HTR-8/SVneo (cell line): Measurements from ENCODE around the gene TTLL12.

Source experiments
- DNase-seq: peaks from one replicate; pipeline ENCODE4 v3.0.0; 2011; ENCODE audit warnings: low spot score, mixed read lengths; ENCODE audit not compliant: insufficient read length
- FAIRE-seq: peaks from 2 replicates; lab custom pipeline; 2011; peaks lifted over from hg19 to GRCh38; lab: Jason Lieb, UNC

The TTLL12 gene

GRCh38 chr22:43217285-43218030, 30.5 kb upstream of the TTLL12 start:
- FAIRE-seq (no peak), DNase-seq (no peak)

DNA sequence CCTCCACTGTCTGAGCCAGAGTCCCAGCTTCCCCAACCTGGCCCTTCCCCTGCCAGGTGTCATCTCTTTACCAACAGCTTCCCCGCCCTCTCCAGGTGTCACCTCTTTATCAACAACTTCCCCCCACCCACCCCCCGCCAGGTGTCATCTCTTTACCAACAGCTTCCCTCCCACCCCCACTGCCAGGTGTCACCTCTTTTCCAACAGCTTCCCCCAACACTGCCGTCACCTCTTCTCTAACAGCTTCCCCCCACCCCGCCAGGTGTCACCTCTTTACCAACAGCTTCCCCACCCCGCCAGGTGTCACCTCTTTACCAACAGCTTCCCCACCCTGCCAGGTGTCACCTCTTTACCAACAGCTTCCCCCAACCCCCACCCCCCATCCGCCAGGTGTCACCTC, 29.8 kb upstream of the TTLL12 start:
- FAIRE-seq = no peak
- no peak for DNase-seq

DNA sequence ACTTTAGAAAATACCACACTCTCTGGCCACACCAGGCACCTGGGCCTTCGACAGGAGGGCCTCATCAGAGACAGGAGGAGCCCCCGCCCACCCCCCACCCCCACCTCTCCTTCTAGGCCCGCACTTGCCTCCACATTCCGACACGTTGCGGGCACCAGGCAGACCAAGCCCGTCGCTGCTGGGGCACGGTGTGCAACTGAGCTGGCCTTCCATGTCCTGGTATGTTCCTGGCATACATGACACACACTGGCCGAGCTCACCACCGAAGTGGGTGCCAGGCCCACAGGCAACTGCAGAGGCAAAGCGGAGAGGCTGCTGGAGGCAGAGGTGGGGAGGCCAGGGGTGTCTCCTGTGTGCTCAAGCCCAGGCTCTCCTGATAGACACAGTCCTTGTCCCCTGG, 27.0 kb upstream of the TTLL12 start:
- DNase-seq = no peak
- FAIRE-seq = no peak

DNA sequence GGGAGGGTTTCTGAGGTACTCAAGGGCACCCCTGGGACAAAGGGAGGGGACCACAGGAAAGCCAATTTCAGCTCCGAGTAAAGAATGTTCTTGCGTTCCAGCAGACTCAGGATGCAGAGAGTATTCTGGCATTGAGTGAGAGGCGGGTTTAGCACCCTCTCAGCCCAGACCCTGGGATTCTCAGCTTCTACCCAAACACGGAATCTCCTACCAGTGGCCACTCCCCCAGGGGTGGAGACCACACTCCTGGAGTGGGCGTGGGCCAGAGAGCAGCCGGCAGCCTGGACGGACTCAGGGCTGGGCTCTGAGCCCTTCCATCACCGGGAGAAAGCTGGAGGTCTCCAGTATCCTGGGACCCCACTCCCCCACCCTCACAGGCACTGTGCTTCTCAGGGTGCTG, 26.1 kb upstream of the TTLL12 start:
- FAIRE-seq = no peak
- no peak for DNase-seq

- no peak for FAIRE-seq
- no peak for DNase-seq
Observed at GRCh38 chr22:43212434-43212952, 25.6 kb upstream of the TTLL12 start.

- DNase-seq = no peak
- no peak for FAIRE-seq
Observed at GRCh38 chr22:43211941-43212433, 25.1 kb upstream of the TTLL12 start.

GRCh38 chr22:43210631-43211515, 23.9 kb upstream of the TTLL12 start:
- no peak for DNase-seq
- FAIRE-seq = no peak

- DNase-seq = no peak
- FAIRE-seq = no peak
Observed at GRCh38 chr22:43209971-43210370, 23.0 kb upstream of the TTLL12 start.

GRCh38 chr22:43209523-43209890, 22.6 kb upstream of the TTLL12 start:
- FAIRE-seq (no peak), DNase-seq (no peak)

- DNase-seq (no peak), FAIRE-seq (no peak)
Observed at GRCh38 chr22:43208703-43209522, 22.0 kb upstream of the TTLL12 start.

DNA sequence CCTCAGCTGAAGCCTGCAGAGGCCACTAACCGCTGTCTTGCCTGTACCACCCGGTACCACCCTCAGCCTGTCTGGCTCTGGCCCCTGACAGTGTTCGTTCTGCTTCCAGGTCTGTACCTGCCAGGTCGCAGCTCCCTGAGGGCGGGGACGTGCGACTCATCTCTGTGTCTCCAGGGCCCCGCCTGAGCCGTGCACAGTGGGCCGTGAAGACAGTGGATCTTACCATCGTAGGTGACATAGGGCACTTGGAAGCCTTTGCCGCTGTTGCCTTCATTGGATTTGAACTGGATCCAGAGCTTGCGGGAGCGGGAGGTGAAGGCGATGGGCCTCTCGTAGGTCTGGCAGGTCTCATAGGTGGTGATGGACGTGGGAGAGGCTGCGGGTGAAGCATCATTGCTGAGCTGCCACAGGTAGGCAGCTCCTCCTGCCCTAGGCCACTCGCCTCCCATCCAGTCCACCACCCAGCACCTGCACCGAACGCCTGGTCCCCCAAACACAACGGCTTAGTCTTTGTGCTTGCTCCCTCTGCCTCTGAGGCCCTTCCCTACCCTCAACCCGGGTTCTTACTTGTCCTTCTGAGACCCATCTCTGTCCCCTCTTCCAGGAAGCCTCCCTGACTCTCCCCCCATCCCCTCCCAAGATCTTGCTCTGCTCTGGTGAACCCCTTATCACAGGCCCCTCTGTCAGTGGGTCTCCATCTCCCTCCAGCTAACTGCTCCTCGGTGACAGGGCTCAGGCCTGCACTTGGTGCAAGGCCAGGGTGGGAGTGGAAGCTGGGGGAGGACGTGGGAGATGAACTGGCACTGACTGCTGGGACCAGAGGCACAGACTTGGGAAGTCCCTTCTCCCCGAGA, 21.1 kb upstream of the TTLL12 start:
- FAIRE-seq (no peak), DNase-seq (no peak)

DNA sequence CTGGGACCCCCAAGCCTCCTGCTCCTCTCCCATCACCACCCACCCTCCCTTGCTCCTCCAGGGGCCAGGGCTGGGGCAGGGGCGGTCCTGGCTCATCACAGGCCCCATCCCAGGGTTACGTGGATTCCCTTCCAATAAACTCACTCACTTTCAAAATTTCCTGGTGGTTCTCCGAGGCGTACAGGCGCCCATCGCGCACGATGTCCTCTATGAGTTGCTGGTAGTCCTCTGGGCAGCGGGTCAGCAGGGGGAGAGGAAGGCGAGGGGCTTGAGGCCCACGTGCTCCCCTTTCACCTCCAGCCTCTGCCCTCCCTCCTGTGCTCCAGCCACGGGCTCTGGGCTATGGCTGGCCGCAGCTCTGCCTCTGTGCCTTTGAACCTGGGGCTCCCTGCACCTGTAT, 20.5 kb upstream of the TTLL12 start:
- no peak for FAIRE-seq
- DNase-seq = no peak

DNA sequence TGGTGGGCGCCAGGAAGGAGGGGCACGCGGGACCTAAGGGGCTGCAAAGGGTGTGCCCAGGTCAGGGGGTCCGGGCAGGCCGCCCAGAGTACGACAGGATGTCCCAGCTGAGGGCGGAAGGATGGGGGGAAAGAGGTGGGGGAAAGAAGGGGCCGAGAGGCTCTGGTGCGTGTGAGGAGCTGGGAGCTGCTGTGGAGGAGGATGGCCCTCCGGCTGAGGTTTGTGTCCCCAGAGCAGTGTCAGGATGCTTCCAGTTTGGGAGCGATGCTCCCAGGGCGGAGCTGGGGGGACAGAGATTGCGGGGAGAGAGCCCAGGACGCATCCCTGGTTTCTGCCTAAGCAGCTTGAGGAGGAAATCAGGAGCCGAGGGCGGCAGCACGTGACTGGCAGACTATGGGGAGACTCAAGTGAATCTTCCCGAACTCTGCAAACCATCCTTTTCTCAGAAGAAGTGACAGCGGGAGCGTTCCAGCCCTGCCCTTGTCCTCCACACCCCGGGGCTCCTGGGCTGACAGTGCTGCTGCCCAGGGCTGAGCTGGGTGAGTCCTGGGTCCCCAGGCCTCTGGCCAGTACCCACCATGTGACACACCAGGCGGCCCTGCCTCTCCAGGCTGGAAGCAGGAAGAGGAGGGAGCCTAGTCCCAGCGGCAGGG, 19.7 kb upstream of the TTLL12 start:
- FAIRE-seq (no peak), DNase-seq (no peak)

DNA sequence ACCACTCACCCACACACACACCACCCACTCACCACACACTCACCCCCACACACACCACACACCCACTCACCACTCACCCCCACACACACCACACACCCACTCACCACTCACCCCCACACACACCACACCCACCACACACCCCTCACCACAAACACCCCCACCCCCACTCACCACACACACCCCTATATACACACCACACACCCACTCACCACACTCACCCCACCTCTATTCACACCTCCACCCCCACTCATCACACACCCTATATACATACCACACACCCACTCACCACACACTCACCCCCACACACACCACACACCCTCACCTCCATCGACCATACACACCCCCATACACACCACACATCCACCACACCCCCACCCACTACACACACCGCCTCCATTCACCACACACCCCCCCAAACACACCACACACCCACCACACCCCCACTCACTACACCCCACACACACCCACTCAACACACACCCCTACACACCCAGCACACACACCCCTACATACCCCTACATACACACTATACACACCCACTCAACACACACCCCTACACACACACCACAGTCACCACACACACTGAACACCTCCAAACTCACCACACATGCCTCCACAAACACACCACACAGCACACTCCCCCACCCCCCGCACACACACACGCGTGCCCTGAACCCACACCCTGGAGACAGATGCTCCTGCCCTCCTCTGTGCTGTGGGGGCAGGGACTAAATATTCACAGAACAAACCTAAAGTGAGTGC, 19.0 kb upstream of the TTLL12 start:
- FAIRE-seq = peak; percentile 77
- no peak for DNase-seq

DNA sequence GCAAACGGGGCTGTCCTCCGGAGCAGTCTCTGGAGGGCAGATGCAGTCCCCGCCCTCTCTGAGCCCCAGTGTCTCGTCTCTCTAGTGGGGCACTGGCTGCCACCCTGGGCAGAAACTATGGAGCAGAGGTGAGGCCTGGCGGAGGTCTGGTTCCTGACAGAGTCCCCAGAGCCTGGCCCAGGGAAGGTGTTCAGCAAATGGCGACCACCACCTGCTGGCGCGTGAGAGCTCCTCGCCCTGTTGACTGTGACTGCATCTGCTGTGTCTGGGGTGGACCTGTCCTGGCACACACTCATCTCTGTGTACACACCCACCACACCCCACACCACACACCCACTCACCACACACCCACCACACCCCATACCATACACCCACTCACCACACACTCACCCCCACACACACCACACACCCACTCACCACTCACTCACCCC, 18.3 kb upstream of the TTLL12 start:
- no peak for FAIRE-seq
- DNase-seq = no peak

DNA sequence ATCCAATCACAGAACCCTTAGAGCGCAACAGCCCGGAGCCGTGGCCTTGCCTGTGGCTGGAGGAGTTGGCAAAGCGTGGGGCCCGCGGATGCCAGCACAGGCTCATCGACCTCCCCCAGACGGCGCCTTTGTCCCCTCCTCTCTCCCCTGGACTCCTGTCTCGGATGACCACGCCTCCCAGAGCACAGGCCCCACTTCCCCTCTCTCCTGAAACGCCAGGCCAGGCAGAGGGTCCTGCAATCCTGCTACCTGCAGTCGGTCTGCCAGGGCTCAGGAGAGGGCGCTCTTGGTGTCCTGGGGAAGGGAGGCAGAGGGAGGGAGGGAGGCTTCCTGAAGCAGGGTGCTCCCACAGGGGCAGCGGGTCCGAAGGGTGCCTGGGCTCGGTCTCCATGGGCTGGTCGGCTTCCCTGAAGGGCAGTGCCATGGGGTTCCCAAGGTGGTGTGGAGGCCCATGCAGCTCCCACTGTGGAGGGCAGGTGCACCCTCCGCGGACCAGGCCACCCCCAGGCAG, 16.6 kb upstream of the TTLL12 start:
- DNase-seq (no peak), FAIRE-seq (no peak)

DNA sequence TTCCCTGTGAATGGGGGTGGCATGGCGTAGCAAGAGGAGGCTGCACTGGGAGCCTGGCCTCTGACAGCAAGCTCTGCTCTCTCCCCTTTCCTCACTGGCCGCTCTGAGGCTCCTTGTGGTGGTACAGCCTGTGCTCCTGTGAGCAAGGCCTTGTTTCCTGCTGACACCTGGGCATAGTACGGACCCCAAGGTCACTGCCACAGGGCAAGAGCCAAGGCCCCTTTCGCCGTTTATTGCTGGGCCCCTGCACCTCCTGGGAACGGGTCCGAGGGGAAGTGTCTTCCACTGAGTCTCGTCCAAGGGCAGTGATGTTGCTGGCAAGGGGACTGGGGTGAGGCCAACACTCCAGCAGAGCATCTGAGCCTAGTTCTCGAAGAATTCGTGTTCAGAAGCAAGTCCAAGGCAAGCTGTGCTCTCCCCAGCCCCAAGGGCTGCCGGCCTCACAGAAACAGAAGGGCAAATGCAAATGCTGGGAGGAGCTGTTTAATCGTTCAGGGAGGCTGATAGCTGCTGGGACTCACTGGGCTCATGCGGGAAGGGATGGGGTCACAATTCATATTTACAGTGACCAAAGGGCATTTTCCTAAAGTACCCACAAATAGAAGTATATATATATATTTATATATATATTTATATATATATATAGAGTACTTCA, 15.9 kb upstream of the TTLL12 start:
- FAIRE-seq = no peak
- DNase-seq = no peak

- FAIRE-seq = no peak
- no peak for DNase-seq
Observed at GRCh38 chr22:43202326-43202725, 15.4 kb upstream of the TTLL12 start.
